CD14-positive monocyte (primary cell): ENCODE results near the gene CMTM8. TPM values are rescaled to one million over a fixed set of nuclear protein-coding genes. Genes with fewer than 3 reads are reported as not detected.

Source experiments
- DNase-seq, 3 donors: peaks; one replicate each; pipeline ENCODE4 v3.0.0-alpha.2; 2011 to 2022
- H2AFZ ChIP-seq: 2 replicates; pipeline ENCODE4 v1.6.0; 2012; ENCODE audit warnings: mild to moderate bottlenecking, low read depth, low read length, inconsistent platforms; ENCODE audit not compliant: insufficient read depth, poor library complexity, severe bottlenecking
- H3K27ac ChIP-seq, 2 donors: 1 replicate in 1 of 2; 2 replicates in 1 of 2; pipeline ENCODE4 v1.5.1; 2012 to 2013; ENCODE audit warnings: low read length in 2 of 2, control low read depth in 1 of 2, inconsistent platforms in 1 of 2, low read depth in 1 of 2, mild to moderate bottlenecking in 1 of 2
- H3K27me3 ChIP-seq, 2 donors: one replicate each; pipeline versions ENCODE4 v1.6.0 to v1.6.1; 2011 to 2013; ENCODE audit warnings: low read length in 2 of 2; ENCODE audit not compliant: control insufficient read depth in 2 of 2, insufficient read depth in 2 of 2
- H3K36me3 ChIP-seq, 2 donors: replicated peaks in 1 of 2; 1 replicate in 1 of 2; 2 replicates in 1 of 2; pipeline versions ENCODE4 v1.5.1 to v1.6.1; 2012 to 2013; ENCODE audit warnings: low read length in 2 of 2, control low read depth in 1 of 2, inconsistent platforms in 1 of 2, mild to moderate bottlenecking in 1 of 2; ENCODE audit not compliant: insufficient read depth in 2 of 2, control insufficient read depth in 1 of 2
- H3K4me1 ChIP-seq, 2 donors: 1 replicate in 1 of 2; 2 replicates in 1 of 2; pipeline versions ENCODE4 v1.5.1 to v1.6.1; 2012 to 2013; ENCODE audit warnings: low read length in 2 of 2, control low read depth in 1 of 2, inconsistent platforms in 1 of 2, mild to moderate bottlenecking in 1 of 2, moderate library complexity in 1 of 2; ENCODE audit not compliant: insufficient read depth in 2 of 2, control insufficient read depth in 1 of 2
- H3K4me2 ChIP-seq: replicated peaks from 2 replicates; pipeline ENCODE3; 2012; ENCODE audit warnings: low read length, moderate library complexity, mild to moderate bottlenecking; ENCODE audit not compliant: poor library complexity, severe bottlenecking; ENCODE audit errors: extremely low read depth
- H3K4me3 ChIP-seq, 3 experiments: fragments of 200-600 bp in 1 of 3; sonication (generic) in 1 of 3; replicated peaks in 1 of 3; 1 replicate in 2 of 3; 2 replicates in 1 of 3; pipeline ENCODE4 v1.5.1; 2011 to 2013; ENCODE audit warnings: low read length in 3 of 3, mild to moderate bottlenecking in 3 of 3, control low read depth in 2 of 3, low read depth in 2 of 3, inconsistent platforms in 1 of 3, moderate library complexity in 1 of 3
- H3K79me2 ChIP-seq: 2 replicates; pipeline ENCODE4 v1.6.0; 2012; ENCODE audit warnings: mild to moderate bottlenecking, control low read depth, inconsistent platforms, low read length, moderate library complexity; ENCODE audit not compliant: insufficient read depth
- H3K9ac ChIP-seq: 2 replicates; pipeline ENCODE4 v1.6.0; 2017; ENCODE audit warnings: low read length, mild to moderate bottlenecking; ENCODE audit not compliant: insufficient read depth, poor library complexity, severe bottlenecking
- H3K9me3 ChIP-seq, 2 donors: replicated peaks in 1 of 2; 1 replicate in 1 of 2; 2 replicates in 1 of 2; pipeline versions ENCODE4 v1.5.1 to v1.6.1; 2012 to 2013; ENCODE audit warnings: low read length in 2 of 2, control low read depth in 1 of 2; ENCODE audit not compliant: control insufficient read depth in 1 of 2, insufficient read depth in 1 of 2
- H4K20me1 ChIP-seq: 2 replicates; pipeline ENCODE4 v1.6.0; 2012; ENCODE audit warnings: mild to moderate bottlenecking, low read length, control low read depth, moderate library complexity; ENCODE audit not compliant: insufficient read depth
- H3K27ac Mint-ChIP-seq, 7 donors: one replicate each; pipeline ENCODE4 v1.8.0; 2020; ENCODE audit warnings: mild to moderate bottlenecking in 7 of 7, mixed read lengths in 7 of 7, moderate library complexity in 6 of 7, inconsistent platforms in 2 of 7
- H3K27me3 Mint-ChIP-seq, 3 donors: one replicate each; pipeline ENCODE4 v1.8.0; 2021 to 2022; ENCODE audit warnings: low read depth in 3 of 3, mild to moderate bottlenecking in 3 of 3, mixed read lengths in 3 of 3, moderate library complexity in 3 of 3, inconsistent platforms in 1 of 3
- H3K36me3 Mint-ChIP-seq, 2 donors: one replicate each; pipeline ENCODE4 v1.8.0; 2020; ENCODE audit warnings: mixed read lengths in 2 of 2, inconsistent platforms in 1 of 2, mild to moderate bottlenecking in 1 of 2
- H3K4me1 Mint-ChIP-seq: one replicate; pipeline ENCODE4 v1.8.0; 2020; ENCODE audit warnings: mild to moderate bottlenecking, mixed read lengths
- H3K4me3 Mint-ChIP-seq, 2 donors: one replicate each; pipeline ENCODE4 v1.8.0; 2020; ENCODE audit warnings: mild to moderate bottlenecking in 2 of 2, mixed read lengths in 2 of 2, moderate library complexity in 1 of 2
- H3K9me3 Mint-ChIP-seq, 7 donors: one replicate each; pipeline ENCODE4 v1.8.0; 2020 to 2022; ENCODE audit warnings: mixed read lengths in 7 of 7, mild to moderate bottlenecking in 6 of 7, moderate library complexity in 6 of 7, inconsistent platforms in 2 of 7
- WGBS: methylation state at CpG from one replicate; pipeline ENCODE4 v1.1.5; 2013; ENCODE audit warnings: missing lambda C conversion rate; ENCODE audit not compliant: insufficient coverage; 5-methylcytosine and 5-hydroxymethylcytosine counted together
- intact Hi-C, 2 donors: fragments of 100-400 bp; cut with micrococcal nuclease; formaldehyde crosslinking; loops; one replicate each; pipeline versions ENCODE4 v1.15.0 to v1.15.1; 2023
- polyA plus RNA-seq, 3 donors: library from polyadenylated mRNA; depleted of rRNA in 1 of 3; unstranded in 2 of 3; stranded (reverse) in 1 of 3; fragments of 300-500 nt in 2 of 3; fragments of >200 nt in 1 of 3; fragmentation: Illumina TruSeq in 2 of 3; gene quantifications; 1 replicate in 2 of 3; 2 replicates in 1 of 3; pipeline ENCODE4 v1.2.3, GENCODE V29; 2012 to 2021
- TF ChIP-seq, protein P1 (sequence below): fragments of 200-600 bp; IDR thresholded peaks from one replicate; pipeline ENCODE4 v1.8.0; 2022; ENCODE audit warnings: antibody characterized with exemption, mild to moderate bottlenecking

The CMTM8 gene
- polyA plus RNA-seq, 3 donors = 0.46 to 2.5 (median 0.94) TPM

DNA sequence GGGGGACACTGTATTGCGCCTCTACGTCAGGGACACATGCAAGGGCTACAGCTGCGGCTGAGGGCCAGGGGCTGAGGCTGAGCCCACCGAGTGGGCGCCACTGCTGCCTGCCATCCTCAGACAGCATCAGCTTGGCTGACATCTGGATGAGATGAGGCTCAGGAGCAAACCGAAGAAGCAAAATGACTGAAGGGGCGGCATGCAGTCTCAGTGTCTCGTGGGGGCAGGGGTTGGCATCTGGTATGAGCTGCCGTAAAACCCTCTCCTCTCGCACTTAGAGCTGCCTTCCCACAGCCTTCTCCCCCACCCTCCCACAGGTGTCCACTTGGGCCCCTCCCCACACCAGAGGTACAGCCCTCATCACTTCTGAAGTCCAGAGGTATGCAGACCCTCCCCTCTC is 129.0 kb downstream of the CMTM8 start:
- Mint-ChIP-seq H3K4me3 (no peak overlapping the region), H3K27ac (no peak overlapping the region), H3K36me3 (no peaks in the 10 kb centered on the region), H3K9me3 (no peaks in the 10 kb centered on the region), H3K27me3 (peaks cover 0 to 6% (median 2%) of the 10 kb centered on the region in 3 donors), H3K4me1 (peaks cover 4% of the 10 kb centered on the region)
- no peaks in the 10 kb centered on the region for H3K36me3 ChIP-seq
- H3K79me2 ChIP-seq = no peaks in the 10 kb centered on the region
- TF ChIP-seq, protein P1, sequence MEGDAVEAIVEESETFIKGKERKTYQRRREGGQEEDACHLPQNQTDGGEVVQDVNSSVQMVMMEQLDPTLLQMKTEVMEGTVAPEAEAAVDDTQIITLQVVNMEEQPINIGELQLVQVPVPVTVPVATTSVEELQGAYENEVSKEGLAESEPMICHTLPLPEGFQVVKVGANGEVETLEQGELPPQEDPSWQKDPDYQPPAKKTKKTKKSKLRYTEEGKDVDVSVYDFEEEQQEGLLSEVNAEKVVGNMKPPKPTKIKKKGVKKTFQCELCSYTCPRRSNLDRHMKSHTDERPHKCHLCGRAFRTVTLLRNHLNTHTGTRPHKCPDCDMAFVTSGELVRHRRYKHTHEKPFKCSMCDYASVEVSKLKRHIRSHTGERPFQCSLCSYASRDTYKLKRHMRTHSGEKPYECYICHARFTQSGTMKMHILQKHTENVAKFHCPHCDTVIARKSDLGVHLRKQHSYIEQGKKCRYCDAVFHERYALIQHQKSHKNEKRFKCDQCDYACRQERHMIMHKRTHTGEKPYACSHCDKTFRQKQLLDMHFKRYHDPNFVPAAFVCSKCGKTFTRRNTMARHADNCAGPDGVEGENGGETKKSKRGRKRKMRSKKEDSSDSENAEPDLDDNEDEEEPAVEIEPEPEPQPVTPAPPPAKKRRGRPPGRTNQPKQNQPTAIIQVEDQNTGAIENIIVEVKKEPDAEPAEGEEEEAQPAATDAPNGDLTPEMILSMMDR = no peak
- no peak overlapping the region for H3K9ac ChIP-seq
- H3K27me3 ChIP-seq = no peaks in the 10 kb centered on the region
- WGBS = 98% methylated on average over 9 of the region's 10 CpGs
- no peak overlapping the region for H3K27ac ChIP-seq
- H3K4me2 ChIP-seq = no peak overlapping the region
- intact Hi-C loops = no loop called here
- H3K4me1 ChIP-seq = no peaks in the 10 kb centered on the region
- H4K20me1 ChIP-seq = no peaks in the 10 kb centered on the region
- no peaks in the 10 kb centered on the region for H3K9me3 ChIP-seq
- H2AFZ ChIP-seq = no peak overlapping the region
- H3K4me3 ChIP-seq = no peak overlapping the region
- no peak for DNase-seq

DNA sequence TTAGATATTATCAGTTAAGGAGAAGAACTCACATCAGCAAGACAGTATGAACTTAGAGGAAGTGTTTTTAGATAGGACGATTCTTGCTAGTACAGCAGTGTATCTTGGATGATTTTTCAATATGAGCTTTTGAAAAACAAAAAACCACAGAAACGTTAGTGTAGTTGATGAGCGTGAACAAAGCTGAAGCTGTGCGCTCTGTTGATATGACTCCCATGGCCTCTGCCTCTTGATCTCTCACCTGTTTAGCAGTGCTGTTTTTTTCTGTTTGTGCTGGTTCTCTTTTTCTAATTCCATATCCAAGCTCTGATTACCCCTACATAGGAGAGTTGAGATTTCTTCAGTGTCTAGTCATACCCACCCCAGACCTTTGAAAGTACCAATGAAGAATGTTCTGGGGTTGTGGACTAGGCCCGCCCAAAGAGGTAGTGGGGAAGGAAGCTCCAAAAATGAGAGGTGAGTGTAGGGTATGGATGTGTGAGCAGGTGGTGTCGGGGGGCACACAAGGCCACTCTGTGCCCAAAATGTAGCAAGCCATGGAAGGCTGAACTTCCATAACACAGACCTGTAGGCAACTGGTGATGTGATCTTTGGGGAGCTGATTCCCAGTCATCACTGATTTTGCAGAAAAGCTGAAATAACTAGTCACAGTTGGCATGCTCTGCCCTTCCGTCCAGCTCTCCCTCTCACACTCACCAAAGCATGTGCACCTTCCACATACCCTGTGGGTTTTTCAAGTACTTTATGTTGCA is 133.2 kb downstream of the CMTM8 start:
- DNase-seq = no peak
- Histone ChIP-seq H3K36me3 (no peaks in the 10 kb centered on the region), H3K27ac (no peak overlapping the region), H3K9me3 (no peaks in the 10 kb centered on the region), H3K9ac (no peak overlapping the region), H4K20me1 (no peaks in the 10 kb centered on the region), H3K4me1 (no peaks in the 10 kb centered on the region), H3K4me2 (no peak overlapping the region), H3K79me2 (no peaks in the 10 kb centered on the region), H3K27me3 (no peaks in the 10 kb centered on the region), H3K4me3 (no peak overlapping the region), H2AFZ (no peak overlapping the region)
- peak overlapping the region in 2 of 7 donors; percentile 51 to 55 for H3K27ac Mint-ChIP-seq
- 60% methylated on average over 2 of the region's 7 CpGs for WGBS
- H3K9me3 Mint-ChIP-seq = no peaks in the 10 kb centered on the region
- peaks cover 8% of the 10 kb centered on the region for H3K4me1 Mint-ChIP-seq
- intact Hi-C loops = loop anchor here in 1 of 2 donors (10.0 kb wide), 2 partner anchors 63 to 293 kb away; no protein-coding TSS in a partner anchor
- peaks cover 0 to 3% (median 2%) of the 10 kb centered on the region in 3 donors for H3K27me3 Mint-ChIP-seq
- no peaks in the 10 kb centered on the region for H3K36me3 Mint-ChIP-seq
- H3K4me3 Mint-ChIP-seq = no peak overlapping the region
- TF ChIP-seq, protein P1 = no peak
